OCI-M1 (cell line): ENCODE results near the gene TMEM43.

Experiments
- DNase-seq: peaks from one replicate; lab custom pipeline; 2025; lab: John Stamatoyannopoulos, UW

The TMEM43 gene

DNA sequence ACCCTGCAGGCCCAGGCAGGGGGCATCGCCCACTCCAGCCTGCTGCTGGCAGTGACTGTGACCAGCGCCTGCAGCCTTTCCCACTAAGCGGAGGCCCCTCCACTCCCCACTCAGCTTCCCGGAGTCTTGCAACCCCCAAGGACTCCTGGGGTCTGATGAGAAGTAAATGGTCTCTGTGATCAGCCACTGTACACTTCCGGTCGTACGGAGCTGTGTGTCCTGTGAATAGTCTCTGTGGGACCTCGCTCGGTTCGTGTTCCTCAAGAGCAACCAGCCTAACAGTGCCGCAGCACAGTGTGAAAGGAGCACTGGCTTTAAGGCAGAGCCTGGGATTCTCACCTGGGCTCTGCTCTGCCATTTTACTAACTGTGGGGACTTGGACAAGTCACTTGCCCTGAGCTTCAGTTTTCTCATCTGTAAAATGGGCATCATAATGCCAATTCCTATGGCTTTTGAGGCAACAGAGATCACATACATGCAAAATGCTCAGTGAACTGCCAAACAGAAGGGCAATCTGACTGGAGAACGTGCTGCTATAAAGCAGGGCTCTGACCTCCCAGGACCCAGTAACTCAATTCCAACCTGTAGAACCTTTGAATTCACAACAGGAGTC is 26.7 kb downstream of the TMEM43 start:
- no peak for DNase-seq

DNA sequence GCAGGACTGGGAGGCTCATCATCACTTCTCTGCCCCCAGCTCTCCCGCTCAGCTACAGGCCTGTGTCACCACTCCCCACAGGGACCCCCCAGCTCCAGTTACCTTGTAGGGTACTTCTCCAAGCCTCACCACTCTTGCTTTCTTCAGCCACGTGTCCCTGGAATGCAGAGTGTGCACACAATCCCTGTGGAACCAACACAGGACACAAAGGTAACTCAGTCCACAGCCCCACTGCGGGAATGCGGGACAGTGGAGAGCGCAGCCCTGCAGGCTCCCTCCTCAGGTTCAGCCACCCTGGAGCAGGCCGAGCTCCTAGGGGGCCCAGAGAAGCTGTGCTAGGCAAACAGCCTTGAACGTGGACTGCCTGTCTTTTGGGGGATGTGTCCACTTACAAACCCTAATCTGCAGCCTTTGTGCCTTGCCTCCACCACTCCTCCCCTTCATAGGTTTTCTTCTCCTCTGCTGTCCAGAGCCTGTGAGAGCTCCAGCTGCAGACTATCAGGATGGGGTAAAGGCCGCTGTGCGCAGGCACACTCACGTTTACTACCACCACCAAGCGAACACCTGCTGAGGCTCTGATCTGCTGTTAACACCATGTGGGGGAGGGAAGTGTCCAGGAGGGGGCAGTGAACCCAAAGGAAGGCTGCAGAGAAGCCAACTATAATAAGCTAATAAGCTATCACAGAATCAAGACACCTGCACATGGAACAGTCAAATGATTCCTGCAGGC is 27.5 kb downstream of the TMEM43 start:
- peak; percentile 2 for DNase-seq

DNA sequence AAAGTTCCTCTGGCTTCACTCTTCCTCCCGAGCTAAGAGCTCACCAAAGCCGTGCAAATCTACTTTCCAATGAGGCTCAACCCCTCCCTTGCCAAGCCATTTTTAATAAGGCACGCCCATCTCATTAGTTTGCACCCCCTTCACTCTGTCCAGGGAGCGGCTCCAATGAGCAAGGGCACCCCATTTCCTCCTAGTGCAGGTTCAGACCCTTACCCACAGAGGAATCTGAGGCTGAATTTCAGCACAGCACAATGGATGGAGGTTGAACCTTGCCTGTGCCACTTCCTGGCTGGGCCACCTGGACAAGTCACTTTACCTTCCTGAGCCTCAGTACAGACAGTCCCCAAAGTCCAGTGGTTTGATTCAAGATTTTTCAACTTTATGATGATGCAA is 28.1 kb downstream of the TMEM43 start:
- DNase-seq, result no peak

DNA sequence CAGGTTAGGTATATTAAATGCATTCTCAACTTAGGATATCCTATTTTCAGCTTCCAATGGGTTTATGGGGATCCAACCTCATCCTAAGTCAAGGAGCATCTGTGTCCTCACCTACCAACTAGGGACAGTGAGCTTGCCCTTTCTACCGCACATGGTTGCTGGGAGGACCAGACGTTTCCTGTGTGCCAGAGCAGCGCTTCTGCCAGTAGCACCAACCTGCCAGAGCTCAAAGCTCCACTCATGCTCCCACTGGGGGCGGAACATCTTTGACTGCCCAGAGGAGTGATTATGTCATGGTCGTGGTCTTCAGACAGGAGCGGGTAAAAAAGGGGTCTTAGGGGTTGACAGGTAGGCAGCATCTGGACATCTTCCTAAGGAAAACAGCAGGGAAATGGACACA is 28.8 kb downstream of the TMEM43 start:
- no peak for DNase-seq

DNA sequence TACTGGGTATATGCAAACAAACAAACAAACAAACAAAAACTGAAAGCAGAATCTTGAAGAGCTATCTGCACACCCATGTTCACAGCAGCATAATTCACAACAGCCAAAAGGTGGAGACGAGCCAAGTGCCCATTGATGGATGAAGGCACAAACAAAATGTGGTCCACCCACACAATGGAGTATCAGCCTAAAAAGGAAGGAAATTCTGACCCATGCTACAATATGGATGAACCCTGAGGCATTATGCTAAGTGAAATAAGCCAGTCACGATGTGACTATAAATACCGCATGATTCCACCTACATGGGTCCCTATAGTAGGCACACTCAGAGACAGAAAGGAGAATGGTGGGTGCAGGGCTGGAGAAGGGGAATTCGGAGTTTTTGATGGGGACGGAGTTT is 29.4 kb downstream of the TMEM43 start:
- DNase-seq, result no peak

DNA sequence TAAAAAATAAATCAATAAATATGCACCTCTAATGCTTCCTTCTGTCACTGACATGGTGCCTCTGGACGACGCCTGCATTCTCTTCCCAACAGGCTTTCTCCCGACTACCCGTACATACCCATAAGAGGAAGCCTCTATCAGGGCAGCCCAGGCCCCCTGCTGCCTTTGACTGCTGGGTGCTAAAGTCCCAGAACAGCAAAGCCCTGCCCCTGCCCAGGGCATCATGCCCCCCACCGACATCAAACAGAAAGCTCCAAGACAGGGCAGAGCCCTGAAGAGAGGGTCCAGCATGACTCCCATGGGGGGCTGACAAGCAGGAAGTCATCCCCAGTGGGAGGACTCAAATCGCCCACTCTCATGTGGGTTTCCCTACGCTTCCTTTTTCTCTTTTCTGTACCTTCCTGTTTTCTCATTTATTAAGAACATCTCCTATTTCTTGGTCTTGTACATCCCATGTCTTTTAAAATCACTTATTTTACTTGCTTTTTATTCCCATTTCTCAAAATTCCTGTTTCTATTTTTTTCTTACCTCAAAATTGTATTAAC is 30.1 kb downstream of the TMEM43 start:
- DNase-seq, result no peak

DNA sequence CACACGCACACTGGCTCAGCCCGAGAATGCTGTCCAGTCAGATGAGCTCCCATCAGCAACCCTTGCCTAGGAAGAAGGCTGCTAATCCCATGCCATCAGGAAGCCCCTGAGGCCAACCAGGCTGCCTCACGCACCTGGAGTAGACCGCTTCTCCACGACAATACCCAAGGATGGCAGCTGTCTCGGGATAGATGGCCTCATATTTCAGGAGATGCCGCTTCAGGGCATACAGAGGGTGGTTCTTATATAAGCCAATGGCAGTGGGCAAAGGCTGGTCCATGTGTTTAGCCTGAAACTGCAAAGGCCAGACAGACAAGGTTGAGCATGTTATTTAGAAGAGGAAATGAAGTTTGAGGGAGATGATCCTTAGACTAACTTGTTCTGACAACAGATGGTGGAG is 31.3 kb downstream of the TMEM43 start:
- no peak for DNase-seq

DNA sequence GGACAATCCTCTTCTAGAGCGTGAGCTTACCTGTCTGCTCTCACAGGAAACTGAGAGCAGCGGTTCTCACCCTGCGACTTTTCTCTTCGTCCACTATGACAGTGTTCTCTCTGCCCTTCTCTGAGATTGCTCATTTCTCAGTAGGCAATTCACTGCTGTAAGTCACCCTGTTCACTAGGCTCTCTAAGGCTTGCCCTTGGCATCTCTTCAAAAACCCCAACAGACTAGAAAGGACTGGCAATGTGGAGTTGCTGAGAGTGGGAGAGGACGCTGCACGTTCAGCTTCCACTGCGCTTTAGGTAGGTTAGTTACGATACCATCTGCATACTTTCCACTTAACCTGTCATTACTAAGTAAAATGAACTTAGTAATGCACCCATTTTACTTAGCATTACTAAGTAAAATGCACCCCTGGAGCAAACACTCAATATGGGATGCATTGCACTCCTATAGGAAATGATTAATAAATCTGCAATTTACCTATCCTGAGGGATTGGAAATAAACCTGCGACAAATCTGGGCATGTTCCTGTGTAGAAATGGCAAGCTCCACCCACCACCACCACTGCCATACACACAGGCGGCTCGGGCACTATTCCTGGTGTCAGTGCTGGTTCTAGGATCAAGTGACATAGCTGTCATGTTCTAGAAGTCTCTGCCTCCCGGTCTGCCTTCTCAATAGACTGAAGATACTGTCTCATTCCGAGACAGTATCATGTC is 32.1 kb downstream of the TMEM43 start:
- no peak for DNase-seq

DNA sequence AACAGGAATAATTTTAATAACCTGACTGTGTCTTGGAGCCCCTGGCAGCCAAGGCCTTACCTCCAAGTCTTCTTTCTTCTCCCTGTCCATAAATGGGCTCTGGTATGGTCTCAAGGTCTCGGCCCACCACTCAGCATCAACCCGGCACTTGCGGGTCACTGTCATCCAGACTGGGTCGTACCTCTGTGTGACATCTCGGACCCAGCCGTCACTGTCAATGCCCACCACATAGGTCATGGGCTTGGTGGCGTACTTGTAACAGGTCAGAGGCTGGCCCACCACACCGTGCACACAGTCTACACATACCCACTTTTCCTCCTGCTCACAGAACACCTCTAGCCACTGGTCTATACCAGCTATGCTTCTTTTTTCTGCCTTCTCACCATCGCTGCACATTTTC is 33.1 kb downstream of the TMEM43 start:
- DNase-seq, result no peak

DNA sequence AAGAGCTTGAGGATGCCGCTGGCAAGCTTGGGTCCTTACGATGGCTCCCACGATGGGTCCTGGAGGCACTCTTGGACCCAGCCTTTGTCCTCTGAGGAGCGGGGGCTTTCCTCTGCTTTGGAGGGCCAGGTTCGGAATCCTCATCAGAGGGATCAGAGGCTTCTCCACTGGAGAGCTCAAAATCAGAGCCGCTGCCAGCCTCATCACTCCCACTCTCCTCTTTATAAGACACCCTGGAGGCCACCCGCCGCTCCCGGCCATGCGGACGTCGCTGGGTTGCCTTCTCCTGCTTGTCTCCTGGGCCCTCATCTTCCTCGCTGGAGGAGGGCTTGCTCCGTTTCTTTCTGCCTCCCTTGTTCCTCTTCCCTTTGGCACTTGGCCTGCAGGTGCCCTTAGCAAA is 33.5 kb downstream of the TMEM43 start:
- no peak for DNase-seq

DNA sequence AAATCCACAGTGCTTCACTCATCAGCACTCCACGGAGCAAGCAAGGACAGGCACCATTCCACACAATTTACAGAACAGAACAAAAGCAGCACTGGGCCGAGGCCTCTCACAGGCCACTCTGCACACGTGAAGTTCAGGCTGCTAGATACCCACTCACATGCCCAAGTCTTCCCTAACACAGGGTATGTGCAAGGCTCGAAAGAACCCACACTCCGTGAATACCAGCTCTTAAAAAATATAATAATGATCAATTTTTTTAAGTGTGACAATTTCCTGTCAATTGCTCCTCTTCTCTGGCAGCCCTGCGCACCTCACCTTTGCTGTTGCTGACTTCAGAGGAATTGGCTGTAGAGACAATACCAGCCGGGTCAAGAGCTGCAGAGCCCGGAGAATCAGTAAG is 34.6 kb downstream of the TMEM43 start:
- no peak for DNase-seq

DNA sequence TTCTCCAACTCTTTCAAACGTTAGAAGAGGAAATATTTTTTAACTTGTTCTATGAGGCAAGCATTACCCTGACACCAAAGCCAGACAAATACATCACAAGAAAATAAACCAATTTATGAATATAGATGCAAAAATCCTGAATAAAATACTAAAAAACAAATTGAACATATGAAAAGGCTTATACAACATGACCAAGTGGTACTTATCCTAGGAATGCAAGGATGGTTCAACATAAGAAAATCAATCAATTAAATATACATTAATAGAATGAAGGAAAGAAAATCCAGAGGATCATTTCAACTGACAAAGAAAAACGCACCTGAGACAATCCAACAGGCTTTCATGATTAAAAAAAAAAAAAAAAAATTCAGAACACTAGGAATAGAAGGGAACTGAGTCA is 36.4 kb downstream of the TMEM43 start:
- DNase-seq, result no peak

DNA sequence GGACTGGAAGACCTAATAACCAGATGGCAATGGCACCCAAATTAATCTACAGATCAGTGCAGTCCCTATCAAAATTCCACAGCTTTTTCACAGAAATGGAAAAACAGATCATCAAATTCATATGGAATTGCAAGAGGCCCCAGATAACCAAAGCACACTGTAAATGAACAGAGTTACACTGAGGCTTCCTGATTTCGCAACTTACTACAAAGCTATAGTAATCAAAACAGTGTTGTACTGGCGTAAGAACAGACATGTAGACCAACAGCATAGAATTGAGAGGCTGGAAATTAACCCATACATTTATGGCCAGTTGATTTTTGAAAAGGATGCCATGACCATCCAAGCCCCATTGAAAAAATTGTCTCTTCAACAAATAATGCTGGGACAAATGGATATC is 37.3 kb downstream of the TMEM43 start:
- DNase-seq, result no peak

DNA sequence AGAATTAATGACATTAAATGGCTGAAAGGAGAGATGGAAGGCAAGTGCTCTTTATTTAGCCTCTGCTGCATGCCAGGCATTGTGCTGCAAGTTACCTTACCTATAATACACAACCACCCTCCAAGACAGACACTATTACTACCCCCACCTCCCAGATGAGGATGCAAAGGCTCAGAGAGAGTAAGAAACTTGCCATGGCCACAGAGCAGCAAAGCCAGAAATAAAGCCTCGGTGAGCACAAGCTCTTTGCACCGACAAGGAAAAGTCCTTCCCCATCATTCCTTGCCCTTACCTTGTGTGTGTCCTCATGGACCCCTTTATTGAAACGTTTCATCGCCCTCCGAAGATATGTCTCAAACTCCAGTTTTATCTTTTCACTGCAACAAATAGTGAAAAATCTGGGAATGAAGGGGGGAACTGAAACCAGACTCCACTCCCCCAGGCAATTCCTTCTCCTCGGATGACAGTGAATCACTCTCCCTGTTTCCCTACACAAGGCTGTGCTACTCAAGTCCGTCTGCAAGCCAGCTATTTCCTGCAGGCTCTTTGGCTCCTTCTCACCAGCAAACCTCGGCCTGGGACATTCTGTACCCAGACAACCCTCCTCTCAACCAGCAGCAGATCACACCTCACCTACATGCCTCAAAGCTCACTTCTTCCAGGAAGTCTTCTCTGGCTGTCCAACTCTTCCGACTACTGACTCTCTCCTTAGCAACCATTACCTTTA is 42.2 kb downstream of the TMEM43 start:
- DNase-seq, result no peak

DNA sequence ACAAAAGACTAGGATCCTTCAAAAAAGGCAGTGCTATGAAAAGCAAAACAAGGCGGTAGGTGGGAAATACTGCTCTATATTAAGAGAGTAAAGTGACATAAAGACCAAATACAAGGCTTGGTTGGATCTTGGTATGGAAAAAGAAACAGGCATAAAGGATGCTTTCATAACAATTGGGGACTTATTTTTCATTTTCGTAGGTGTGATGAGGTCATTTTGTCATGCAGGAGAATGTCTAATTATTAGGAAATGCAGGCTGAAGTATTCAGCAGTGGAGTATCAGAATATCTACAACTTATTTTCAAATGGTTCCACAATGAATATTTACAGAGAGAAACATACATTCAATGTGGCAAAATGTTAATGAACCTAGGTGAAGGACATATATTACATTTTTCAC is 44.6 kb downstream of the TMEM43 start:
- DNase-seq, result no peak

DNA sequence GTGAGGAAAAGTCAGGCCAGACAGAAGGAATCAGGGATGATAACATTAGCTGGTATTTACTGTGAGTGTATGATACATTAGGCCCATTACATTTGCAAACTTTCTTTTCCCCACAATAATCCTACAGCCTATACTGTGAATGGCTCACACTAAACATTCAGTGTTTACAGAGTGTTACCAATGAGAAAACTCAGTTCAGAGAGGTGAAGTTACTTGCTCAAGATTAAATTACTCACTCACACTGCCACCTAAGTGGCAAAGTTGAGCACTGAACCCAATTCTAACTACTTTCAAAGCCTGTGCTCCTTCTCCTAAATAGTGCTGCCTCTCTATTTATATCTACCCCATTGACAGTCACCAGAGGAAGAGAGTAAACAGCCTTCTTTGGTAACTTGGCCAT is 45.0 kb downstream of the TMEM43 start:
- DNase-seq, result no peak

DNA sequence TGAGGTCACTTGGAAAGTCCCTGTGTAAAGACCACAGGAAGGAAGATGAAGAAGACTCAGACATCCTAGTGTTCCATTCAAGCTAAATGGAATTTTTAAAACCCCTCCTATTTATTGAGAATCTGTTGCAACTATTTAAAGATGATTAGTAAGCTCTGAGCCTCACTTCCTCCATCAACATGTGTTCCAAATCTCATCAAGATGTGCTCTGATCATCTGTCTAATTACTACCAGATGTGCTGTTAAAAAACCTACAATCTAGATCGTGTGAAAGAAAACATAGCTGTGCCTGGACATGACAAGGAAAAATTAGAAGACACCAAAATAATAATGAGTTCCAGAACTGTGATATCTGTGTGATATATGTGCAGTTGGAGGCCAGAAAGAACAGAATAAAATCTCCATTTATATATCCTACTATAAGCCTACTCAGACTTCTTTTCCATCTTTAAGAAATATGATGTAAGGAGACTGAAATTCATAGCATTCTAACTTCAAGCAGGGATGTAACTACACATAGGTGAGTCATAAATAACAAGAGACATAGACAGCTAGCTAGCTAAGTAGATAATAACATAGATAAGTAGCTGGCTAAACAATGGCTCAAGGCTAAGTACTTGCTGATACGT is 45.8 kb downstream of the TMEM43 start:
- DNase-seq, result no peak

DNA sequence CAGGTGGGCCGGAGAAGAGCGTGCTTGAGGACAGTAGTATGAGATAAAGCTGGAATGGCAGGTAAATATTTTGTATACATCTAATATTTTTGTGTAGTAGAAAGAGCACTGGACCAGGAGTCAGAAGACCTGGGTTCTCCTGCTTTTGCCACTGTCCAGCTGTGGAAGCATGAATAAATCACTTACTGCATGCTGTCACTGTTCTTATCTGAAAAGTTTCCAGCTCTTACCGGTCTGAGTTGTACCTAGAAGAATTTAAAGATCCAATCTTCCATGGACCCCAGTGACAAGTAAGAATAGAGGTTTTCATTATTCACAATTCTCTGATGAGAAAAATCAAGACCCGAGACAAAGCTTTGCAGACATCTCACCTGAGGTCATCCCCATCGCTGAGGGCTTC is 47.6 kb downstream of the TMEM43 start:
- DNase-seq, result no peak

DNA sequence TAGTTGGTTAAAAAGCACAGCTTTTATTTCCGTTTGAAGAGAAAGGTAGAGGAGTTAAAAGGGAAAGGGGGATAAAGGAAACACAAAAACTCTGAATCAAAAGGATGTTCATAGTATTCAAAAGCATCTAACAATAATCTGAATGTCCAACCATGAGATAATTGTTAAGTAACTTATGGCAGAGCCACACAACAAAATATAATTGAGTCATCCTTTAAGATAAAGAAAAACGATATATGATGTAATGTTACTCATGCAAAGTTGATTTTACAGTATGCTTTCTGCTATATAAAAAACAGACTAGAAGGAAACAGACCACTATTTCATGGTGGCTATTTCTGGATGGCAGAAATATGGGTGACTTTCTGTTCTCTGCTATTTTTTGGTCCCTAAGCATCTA is 49.6 kb downstream of the TMEM43 start:
- DNase-seq, result peak; percentile 8

DNA sequence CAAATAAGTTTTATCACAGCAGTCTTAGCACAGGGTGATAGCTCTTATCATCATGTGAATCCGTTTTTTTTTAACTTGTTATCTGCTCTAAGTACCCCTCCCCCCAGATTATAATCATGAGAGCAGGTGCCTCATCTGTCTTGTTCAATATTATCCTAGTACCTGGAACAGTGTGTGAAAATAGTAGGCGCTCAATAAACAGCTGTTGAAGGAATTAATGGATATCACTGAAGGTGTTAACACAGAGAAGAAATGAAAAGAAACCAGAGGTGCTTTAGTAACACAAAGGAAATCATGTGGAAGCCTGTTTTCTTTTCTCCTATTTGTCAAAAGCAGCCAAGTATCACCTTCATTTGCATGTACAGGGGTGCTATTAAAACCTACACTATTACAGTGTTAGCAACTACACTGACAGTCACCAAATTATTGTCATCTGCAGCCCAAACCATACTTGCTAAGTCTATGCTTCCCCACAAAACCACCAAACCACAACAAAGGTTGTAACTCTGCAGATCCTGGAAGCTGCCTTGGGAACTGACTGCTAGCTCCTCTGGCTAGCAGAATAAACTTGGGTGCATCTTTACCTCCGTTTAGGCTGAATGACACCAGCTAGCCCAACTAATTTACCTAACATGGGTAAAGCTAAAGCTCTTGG is 50.7 kb downstream of the TMEM43 start:
- peak; percentile 87 for DNase-seq

DNA sequence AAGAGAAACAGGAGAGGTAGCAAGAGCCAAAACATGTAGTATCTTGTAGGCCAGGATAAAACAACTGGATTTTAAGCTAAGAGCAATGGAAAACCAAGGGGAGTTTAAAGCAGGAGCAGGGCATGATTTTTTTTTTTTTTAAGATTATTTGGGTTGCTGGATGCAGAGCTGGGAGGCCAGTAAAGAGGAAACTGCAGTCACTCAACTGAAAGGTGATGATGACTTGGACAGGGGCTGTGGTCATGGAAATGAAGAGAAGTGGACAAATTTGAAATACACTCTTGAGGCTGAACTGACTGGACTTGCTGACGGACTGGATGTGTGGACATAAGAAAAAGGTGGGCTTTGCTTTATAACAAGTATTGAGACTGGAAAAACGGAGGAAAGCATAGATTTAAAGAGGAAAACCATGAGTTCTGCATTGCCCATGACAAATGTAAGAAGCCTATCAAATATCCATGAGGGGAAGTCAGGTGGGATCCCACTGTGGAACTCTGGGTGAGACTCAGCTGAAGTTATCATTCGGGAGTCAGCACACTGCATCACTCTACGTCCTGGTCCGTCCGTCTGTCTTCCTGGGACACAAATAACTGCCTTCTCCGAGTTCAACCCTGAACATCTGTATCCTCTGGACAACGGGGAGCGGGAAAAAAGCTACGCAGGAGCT is 52.9 kb downstream of the TMEM43 start:
- peak; percentile 68 for DNase-seq
